Thoracic aorta (tissue), 2 donors: Measurements from ENCODE around the gene MAPRE3. TPM values are rescaled to one million over a fixed set of nuclear protein-coding genes. Genes with fewer than 3 reads are reported as not detected.
"Not testable (repeated sequence)": the region's sequence is repeated elsewhere in the genome, so short reads cannot be mapped to it uniquely, and the experiment has no call there.

Experiments
- ATAC-seq: fragments of 150-250 bp; one replicate; pipeline ENCODE4 v1.8.0; 2017; ENCODE audit warnings: low read depth; ENCODE audit not compliant: insufficient number of reproducible peaks, low FRiP score
- DNase-seq: peaks from one replicate; pipeline ENCODE4 v3.0.0-alpha.2; 2020; ENCODE audit warnings: low spot score
- H3K27ac ChIP-seq, 2 donors: fragments of 200-600 bp; sonication (generic); 1 replicate in 1 of 2; 2 replicates in 1 of 2; pipeline ENCODE4 v1.5.1; 2016; ENCODE audit warnings: mild to moderate bottlenecking in 2 of 2, moderate library complexity in 2 of 2
- H3K27me3 ChIP-seq: fragments of 200-600 bp; sonication (generic); replicated peaks from 2 replicates; pipeline ENCODE4 v1.6.0; 2016; ENCODE audit warnings: mild to moderate bottlenecking; ENCODE audit not compliant: insufficient read depth
- H3K36me3 ChIP-seq: fragments of 200-600 bp; sonication (generic); one replicate; pipeline ENCODE4 v1.5.1; 2016
- H3K4me1 ChIP-seq, 2 donors: fragments of 200-600 bp; sonication (generic); 1 replicate in 1 of 2; 2 replicates in 1 of 2; pipeline versions ENCODE4 v1.5.1 to v1.6.0; 2016; ENCODE audit warnings: low read depth in 2 of 2, mild to moderate bottlenecking in 1 of 2; ENCODE audit not compliant: control insufficient read depth in 1 of 2
- H3K4me3 ChIP-seq: fragments of 200-600 bp; sonication (generic); 2 replicates; pipeline ENCODE4 v1.5.1; 2016; ENCODE audit warnings: mild to moderate bottlenecking
- H3K9me3 ChIP-seq: fragments of 200-600 bp; sonication (generic); 2 replicates; pipeline ENCODE4 v1.5.1; 2016
- total RNA-seq, 2 donors: library from RNA; depleted of rRNA; stranded (reverse); fragments of >200 nt; gene quantifications; one replicate each; pipeline versions ENCODE4 v1.1.0 to v1.2.3, GENCODE V29; 2016
- TF ChIP-seq, protein P1 (sequence below): fragments of 200-600 bp; sonication (generic); IDR thresholded peaks from one replicate; pipeline ENCODE4 v1.5.1; 2019; ENCODE audit warnings: antibody characterized with exemption

Gene MAPRE3
- 10 to 100 TPM in 1 of 2 donors, 1 to 10 TPM in 1; 9.1 to 29.9 TPM for total RNA-seq

DNA sequence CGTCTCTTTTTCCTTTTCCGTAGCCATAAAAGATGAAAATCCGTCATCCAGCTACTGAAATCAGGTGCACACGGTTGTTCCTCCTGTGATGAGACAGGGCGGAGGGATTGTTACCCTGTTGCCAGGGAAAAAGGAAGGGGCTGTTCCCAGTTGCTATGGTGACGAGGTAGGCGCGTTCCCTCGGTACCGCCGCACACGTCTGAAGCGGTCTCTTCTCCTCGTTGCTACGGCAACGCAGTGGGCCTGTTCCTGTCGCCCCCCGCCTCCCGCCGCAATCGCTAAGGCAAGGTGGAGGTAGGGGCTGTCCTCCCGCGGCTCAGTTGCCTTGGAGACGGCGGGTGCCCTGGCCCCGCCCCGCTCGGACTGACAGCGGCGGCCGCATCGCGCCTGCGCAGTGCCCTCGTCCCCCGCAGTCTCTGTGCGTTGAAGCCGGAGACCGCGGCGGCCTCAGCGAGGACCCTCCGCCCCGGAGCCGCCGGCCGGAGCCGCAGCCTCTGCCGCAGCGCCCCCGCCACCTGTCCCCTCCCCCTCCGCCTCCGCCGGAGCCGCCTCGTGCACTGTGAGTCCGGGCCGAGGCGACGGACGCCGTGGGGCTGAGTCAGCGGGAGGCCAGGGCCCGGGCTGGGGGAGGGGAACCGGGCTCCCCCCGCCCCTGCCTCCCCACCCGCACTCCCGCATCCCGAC, at the start of gene MAPRE3:
TSS of gene MAPRE3 (plus strand) at position 394 of the 684 bp plus-strand sequence. CDS start 51,582 bp downstream, outside the sequence.
- Histone ChIP-seq H3K4me3 (peak within 1 kb of the TSS; percentile 80), H3K9me3 (no peaks in the 10 kb centered on the region), H3K4me1 (peaks cover 0 to 23% of the 10 kb centered on the region in 2 donors), H3K27ac (peak within 1 kb of the TSS; percentile 55 to 62), H3K36me3 (no peaks in the 10 kb centered on the region), H3K27me3 (no peaks in the 10 kb centered on the region)
- TF ChIP-seq, protein P1, sequence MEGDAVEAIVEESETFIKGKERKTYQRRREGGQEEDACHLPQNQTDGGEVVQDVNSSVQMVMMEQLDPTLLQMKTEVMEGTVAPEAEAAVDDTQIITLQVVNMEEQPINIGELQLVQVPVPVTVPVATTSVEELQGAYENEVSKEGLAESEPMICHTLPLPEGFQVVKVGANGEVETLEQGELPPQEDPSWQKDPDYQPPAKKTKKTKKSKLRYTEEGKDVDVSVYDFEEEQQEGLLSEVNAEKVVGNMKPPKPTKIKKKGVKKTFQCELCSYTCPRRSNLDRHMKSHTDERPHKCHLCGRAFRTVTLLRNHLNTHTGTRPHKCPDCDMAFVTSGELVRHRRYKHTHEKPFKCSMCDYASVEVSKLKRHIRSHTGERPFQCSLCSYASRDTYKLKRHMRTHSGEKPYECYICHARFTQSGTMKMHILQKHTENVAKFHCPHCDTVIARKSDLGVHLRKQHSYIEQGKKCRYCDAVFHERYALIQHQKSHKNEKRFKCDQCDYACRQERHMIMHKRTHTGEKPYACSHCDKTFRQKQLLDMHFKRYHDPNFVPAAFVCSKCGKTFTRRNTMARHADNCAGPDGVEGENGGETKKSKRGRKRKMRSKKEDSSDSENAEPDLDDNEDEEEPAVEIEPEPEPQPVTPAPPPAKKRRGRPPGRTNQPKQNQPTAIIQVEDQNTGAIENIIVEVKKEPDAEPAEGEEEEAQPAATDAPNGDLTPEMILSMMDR: no peak
- ATAC-seq (peak; percentile 75), DNase-seq (no peak)

DNA sequence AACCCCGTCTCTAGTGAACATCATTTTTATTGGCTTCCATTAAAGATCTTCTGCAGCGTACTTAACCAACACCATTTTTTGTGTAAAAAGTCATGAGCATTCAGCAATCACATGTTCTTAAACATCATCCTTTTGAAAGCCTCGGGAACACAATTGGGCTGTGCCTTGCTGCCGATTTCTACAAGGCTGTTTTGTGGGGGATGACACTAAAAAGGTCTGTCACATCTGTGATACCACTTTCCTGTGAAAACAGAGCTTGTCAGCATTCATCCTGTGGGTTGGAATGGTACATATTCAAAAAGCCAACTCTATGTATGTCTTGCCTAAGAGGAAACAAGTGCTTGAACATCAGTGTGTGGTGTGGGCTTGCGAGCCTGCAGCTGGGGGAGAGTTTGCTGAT, 49.1 kb upstream of the MAPRE3 start:
- Histone ChIP-seq H3K4me3 (no peak overlapping the region), H3K27ac (no peak overlapping the region), H3K27me3 (no peaks in the 10 kb centered on the region), H3K9me3 (no peaks in the 10 kb centered on the region), H3K4me1 (no peaks in the 10 kb centered on the region), H3K36me3 (no peaks in the 10 kb centered on the region)
- no peak for DNase-seq
- ATAC-seq: no peak
- TF ChIP-seq, protein P1: no peak

DNA sequence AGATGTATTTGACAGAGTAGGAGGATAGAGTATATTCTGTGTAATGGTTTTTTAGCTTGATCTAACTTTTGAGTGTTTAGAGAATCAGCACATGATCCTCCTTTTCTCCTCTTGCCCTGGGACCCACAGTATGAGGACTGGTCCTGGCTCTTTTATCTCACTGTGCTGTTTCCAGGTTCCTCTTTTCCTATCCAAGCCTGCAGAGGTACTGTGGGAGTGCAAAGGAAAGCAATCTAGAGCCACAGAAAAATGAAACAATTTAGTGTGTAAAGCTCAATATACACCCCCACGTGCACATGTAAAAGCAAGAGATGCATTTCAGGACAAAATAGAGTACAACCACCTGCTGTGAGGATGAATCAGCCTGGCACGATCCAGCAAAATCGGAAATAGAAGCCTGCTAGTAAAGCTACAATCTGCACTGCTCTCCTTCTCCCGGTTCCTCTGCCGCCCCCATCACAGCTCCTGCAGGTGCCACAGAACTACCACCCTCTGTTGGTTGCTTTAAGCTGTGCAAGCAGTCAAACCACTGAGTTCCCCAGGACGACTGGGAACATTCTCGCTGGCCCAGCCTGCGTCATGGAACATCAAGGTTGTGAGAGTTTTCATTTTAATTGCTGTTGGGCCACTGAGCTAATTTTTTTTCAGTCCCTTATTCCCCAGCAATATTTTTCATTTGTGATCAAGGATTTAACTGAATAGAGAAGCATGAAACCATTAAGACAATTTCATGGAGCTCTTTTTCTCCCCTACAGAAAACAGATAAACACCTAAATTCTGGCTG, 47.8 kb upstream of the MAPRE3 start:
- no peak overlapping the region for H3K4me3 ChIP-seq
- ATAC-seq (no peak), DNase-seq (no peak)
- no peaks in the 10 kb centered on the region for H3K4me1 ChIP-seq
- TF ChIP-seq, protein P1: peak; percentile 48
- no peak overlapping the region for H3K27ac ChIP-seq
- no peaks in the 10 kb centered on the region for H3K36me3 ChIP-seq
- H3K27me3 ChIP-seq: no peaks in the 10 kb centered on the region
- no peaks in the 10 kb centered on the region for H3K9me3 ChIP-seq

DNA sequence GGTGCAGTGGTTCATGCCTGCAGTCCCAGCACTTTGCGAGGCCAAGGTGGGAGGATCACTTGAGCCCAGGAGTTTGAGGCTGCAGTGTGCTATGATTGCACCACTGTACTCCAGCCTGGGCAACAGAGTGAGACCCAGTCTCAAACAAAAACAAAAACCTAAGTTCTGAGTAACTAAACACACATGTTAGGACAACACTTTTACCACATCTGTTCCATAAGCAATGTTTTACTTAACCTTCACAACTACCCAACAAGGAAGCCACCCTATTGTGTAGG, 47.3 kb upstream of the MAPRE3 start:
- H3K4me1 ChIP-seq, H3K4me3 ChIP-seq, DNase-seq, ATAC-seq, H3K9me3 ChIP-seq, H3K27me3 ChIP-seq, H3K27ac ChIP-seq, H3K36me3 ChIP-seq: not testable (repeated sequence)

DNA sequence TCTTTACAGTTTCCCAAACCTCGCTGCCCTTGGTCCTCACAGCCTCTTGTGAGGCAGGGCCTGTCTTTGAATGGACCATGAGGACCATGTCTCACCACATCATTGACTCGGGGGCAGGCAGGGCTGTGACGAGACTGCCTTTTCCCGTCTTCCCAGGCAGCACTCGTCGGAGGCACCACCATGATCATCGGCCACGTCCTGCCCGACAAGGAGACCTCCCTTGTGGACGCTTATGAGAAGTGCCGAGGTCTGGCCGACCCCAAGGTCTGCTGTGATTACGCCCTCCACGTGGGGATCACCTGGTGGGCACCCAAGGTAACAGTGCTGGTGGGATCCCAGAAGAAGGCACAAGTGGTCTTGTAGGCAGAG, 45.7 kb upstream of the MAPRE3 start:
- ATAC-seq: no peak
- Histone ChIP-seq H3K27me3 (no peaks in the 10 kb centered on the region), H3K4me1 (no peaks in the 10 kb centered on the region), H3K27ac (no peak overlapping the region), H3K4me3 (no peak overlapping the region), H3K36me3 (no peaks in the 10 kb centered on the region), H3K9me3 (no peaks in the 10 kb centered on the region)
- TF ChIP-seq, protein P1: no peak
- no peak for DNase-seq
